ENCODE data around the gene MYL11.
A peak's percentile ranks its signal among the peaks of the same experiment; 100 is the strongest.
"Not testable (repeated sequence)": the region's sequence is repeated elsewhere in the genome, so short reads cannot be mapped to it uniquely, and the experiment has no call there.

MYL11 gene

DNA sequence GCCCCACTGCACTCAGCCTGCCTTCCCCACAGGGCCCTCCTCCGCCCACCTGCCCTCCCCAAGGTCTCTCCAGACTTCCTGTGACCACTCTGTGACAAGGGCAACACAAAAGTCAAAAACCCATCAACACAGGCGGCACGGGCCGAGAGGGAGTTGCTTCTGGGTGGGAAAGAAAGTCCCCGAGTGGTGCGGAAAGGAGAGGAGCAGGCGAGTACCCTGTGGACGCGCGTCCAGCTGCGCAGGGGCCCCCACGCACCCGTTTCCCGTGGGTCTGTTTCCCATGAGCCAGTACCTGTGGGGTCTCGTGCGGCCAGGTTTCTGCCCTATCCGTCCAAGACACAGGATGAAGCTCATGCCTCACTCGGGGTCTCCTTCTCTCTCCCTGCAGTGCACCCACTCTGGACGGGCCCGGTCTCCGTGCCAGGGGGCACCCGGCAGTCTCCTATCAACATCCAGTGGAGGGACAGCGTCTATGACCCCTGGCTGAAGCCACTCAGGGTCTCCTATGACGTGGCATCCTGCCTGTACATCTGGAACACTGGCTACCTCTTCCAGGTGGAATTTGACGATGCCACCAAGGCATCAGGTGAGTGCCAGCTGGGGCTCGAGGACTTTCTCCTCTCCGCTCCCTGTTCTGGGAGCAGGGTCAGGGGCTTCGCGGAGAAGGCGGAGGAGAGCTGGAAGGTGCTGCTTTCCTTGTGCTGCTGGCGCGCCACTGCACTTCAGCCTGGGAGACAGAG is 31.7 kb upstream of the MYL11 start:
- no peaks in the 10 kb centered on the region for H3K4me1 Mint-ChIP-seq
- no peaks in the 10 kb centered on the region for H3K36me3 Mint-ChIP-seq (ENCODE audit: low read depth)
- H3K4me3 Mint-ChIP-seq = no peak overlapping the region
- no peak for DNase-seq
- no peaks in the 10 kb centered on the region for H3K27me3 Mint-ChIP-seq (ENCODE audit: low read depth, poor library complexity)
- TF ChIP-seq, protein P1, sequence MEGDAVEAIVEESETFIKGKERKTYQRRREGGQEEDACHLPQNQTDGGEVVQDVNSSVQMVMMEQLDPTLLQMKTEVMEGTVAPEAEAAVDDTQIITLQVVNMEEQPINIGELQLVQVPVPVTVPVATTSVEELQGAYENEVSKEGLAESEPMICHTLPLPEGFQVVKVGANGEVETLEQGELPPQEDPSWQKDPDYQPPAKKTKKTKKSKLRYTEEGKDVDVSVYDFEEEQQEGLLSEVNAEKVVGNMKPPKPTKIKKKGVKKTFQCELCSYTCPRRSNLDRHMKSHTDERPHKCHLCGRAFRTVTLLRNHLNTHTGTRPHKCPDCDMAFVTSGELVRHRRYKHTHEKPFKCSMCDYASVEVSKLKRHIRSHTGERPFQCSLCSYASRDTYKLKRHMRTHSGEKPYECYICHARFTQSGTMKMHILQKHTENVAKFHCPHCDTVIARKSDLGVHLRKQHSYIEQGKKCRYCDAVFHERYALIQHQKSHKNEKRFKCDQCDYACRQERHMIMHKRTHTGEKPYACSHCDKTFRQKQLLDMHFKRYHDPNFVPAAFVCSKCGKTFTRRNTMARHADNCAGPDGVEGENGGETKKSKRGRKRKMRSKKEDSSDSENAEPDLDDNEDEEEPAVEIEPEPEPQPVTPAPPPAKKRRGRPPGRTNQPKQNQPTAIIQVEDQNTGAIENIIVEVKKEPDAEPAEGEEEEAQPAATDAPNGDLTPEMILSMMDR (IDR thresholded peaks at IDR 0.05) = no peak
- H3K27ac Mint-ChIP-seq = no peak overlapping the region
- H3K9me3 Mint-ChIP-seq = peaks cover 12% of the 10 kb centered on the region

DNA sequence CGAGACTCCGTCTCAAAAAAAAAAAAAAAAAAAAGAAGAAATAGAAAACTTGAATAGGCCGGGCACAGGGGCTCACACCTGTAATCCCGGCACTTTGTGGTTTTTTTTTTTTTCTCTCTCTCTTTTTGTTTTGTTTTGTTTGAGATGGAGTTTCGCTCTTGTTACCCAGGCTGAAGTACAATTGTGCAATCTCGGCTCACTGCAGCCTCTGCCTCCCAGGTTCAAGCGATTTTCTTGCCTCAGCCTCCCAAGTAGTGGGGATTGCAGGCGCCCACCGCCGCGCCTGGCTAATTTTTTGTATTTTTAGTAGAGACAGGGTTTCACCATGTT is 31.1 kb upstream of the MYL11 start:
- H3K4me1 Mint-ChIP-seq; H3K27me3 Mint-ChIP-seq (ENCODE audit: low read depth, poor library complexity): not testable (repeated sequence)
- H3K9me3 Mint-ChIP-seq = peaks cover 12% of the 10 kb centered on the region

DNA sequence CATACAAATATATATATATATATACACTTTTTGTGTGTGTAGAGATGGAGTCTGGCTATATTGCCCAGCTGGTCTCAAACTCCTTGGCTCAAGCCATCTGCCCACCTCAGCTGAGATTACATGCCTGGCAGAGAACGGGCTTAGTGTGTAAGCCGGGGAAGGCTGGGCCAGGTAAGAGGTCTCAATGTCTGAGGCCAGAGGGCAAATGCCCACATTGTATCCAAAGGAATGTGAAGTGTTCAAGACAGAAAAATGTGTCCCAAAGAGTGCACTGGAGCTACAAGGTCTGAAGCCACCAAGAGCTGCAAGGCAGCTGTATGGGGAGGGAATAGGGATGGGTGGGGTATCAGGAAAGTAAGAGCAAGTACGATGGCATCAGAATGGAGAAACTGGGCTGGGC is 28.3 kb upstream of the MYL11 start:
- H3K27me3 Mint-ChIP-seq (ENCODE audit: low read depth, poor library complexity) = no peaks in the 10 kb centered on the region
- no peak for DNase-seq

More for the DNA sequence above, 31.1 kb upstream of the MYL11 start:
- not testable (repeated sequence) for H3K36me3 Mint-ChIP-seq (ENCODE audit: low read depth); H3K4me3 Mint-ChIP-seq; DNase-seq; H3K27ac Mint-ChIP-seq

DNA sequence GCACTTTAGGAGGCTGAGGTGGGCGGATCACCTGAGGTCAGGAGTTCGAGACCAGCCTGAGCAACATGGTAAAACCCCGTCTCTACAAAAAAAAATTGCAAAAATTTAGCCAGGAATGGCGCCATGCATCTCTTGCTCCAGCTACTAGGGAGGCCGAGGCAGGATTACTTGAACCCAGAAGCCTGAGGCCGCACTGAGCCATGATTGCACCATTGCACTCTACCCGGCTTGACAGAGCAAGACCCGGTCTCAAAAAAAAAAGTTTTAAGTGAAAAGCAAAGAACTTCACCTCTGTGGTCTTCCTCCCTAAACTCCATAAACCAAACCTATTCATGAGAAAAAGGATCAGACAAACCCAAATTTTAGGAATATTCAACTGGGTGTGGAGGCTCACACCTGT is 26.5 kb upstream of the MYL11 start:
- H3K27ac Mint-ChIP-seq = no peak overlapping the region
- peaks cover 39% of the 10 kb centered on the region for H3K36me3 Mint-ChIP-seq (ENCODE audit: low read depth)
- H3K27me3 Mint-ChIP-seq (ENCODE audit: low read depth, poor library complexity) = no peaks in the 10 kb centered on the region

More for the DNA sequence above, 28.3 kb upstream of the MYL11 start:
- Mint-ChIP-seq H3K4me1 (peaks cover 5% of the 10 kb centered on the region), H3K36me3 (ENCODE audit: low read depth) (peaks cover 23% of the 10 kb centered on the region), H3K4me3 (no peak overlapping the region), H3K27ac (no peak overlapping the region), H3K9me3 (no peaks in the 10 kb centered on the region)
- TF ChIP-seq, protein P1 (IDR thresholded peaks at IDR 0.05) = no peak

DNA sequence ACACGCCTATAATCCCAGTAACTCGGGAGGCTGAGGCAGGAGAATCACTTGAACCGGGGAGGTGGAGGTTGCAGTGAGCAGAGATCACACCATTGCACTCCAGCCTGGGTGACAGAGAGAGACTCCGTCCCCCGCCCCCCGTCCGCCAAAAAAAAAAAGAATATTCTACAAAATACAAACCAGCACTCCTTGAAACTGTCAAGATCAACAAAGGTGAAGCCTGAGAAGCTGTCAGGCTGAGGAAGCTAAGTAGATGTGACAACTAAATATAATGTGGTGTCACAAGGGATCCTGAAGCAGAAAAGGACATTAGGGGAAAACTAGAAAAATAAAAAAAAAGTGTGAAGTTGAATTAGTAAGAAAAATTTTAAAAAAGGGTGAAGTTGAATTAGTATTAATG is 25.7 kb upstream of the MYL11 start:
- Mint-ChIP-seq H3K9me3 (no peaks in the 10 kb centered on the region), H3K27ac (peak overlapping the region; percentile 83), H3K27me3 (ENCODE audit: low read depth, poor library complexity) (no peaks in the 10 kb centered on the region), H3K36me3 (ENCODE audit: low read depth) (peaks cover 45% of the 10 kb centered on the region), H3K4me3 (no peak overlapping the region), H3K4me1 (peaks cover 17% of the 10 kb centered on the region)
- TF ChIP-seq, protein P1 (IDR thresholded peaks at IDR 0.05) = no peak
- no peak for DNase-seq

More for the DNA sequence above, 26.5 kb upstream of the MYL11 start:
- peaks cover 9% of the 10 kb centered on the region for H3K4me1 Mint-ChIP-seq
- TF ChIP-seq, protein P1 (IDR thresholded peaks at IDR 0.05) = no peak
- H3K9me3 Mint-ChIP-seq = no peaks in the 10 kb centered on the region
- no peak for DNase-seq
- H3K4me3 Mint-ChIP-seq = no peak overlapping the region

DNA sequence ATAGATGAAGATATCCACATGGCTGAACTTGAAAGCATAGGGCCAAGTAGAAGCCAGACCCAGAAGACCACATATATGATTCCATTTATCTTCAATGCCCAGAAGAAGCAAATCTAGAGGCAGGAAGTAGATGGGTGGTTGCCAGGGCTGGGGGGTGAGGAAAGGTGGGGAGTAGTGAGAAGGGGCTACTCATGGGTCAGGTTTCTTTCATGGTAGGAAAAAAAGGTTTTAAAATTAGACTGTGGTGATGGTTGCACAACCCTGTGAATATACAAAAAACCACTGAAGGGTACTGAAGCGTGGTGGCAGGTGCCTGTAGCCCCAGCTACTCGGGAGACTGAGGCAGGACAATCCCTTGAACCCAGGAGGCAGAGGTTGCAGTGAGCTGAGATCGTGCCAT is 24.9 kb upstream of the MYL11 start:
- Mint-ChIP-seq H3K4me3 (no peak overlapping the region), H3K36me3 (ENCODE audit: low read depth) (peaks cover 50% of the 10 kb centered on the region), H3K27ac (peak overlapping the region; percentile 83), H3K9me3 (no peaks in the 10 kb centered on the region), H3K27me3 (ENCODE audit: low read depth, poor library complexity) (peaks cover 3% of the 10 kb centered on the region), H3K4me1 (peaks cover 25% of the 10 kb centered on the region)
- TF ChIP-seq, protein P1 (IDR thresholded peaks at IDR 0.05) = no peak
- DNase-seq = no peak
